Activated T-cell treated with anti-CD3 and anti-CD28 coated beads for 48 hours (primary cell): ENCODE measurements around the gene REL.
"Not testable (repeated sequence)": the region's sequence is repeated elsewhere in the genome, so short reads cannot be mapped to it uniquely, and the experiment has no call there.

ENCODE experiments used
- DNase-seq: peaks from one replicate; pipeline ENCODE4 v3.0.0-alpha.2; 2020; ENCODE audit warnings: low read depth

Gene REL

DNA sequence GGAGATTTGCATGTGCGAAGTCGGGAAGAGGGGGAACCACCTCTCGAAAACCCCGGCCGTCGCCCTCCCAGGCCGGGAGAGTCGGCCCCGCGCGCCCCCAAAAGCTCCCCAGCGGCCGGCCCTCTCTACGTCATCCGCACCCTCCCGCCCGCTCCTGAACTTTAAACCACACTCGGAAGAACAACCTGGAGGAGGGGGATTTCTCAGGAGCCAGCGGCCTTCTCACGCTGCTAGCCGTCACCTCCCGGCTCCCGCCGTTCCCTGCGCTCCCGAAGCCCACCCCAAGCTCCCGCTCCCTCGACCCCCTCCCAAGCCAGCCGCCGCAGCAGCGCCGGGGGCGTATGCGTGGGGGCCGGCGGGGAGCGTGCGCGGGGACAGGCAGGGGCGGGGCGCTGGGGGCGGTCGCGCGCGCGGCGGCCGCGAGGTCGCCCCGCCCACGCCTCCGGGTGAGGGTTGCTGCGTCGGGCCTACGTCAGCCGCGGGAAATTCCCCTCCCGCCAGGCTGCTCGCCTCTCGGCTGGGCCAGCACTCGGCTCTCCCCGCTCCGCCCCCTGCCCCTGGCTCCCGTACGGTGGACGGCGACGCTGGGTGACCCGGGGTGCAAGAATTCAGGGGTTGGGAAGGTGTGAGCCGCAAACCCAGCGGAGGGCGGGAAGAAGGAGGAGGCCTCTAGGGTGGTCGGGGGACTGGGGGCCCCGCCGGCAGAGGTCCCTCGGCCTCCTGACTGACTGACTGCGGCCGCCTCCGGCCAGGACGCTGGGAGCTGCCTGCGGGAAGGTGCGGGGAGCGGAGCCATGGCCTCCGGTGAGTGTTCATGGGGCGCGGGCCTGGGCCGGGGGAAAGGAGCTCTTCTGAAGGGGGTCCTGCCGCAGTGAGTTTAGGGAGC is at the start of gene REL:
TSS of gene REL (plus strand) at position 528 of the 886 bp plus-strand sequence. CDS start at position 795, 267 bp downstream.
- peak; percentile 92 for DNase-seq

DNA sequence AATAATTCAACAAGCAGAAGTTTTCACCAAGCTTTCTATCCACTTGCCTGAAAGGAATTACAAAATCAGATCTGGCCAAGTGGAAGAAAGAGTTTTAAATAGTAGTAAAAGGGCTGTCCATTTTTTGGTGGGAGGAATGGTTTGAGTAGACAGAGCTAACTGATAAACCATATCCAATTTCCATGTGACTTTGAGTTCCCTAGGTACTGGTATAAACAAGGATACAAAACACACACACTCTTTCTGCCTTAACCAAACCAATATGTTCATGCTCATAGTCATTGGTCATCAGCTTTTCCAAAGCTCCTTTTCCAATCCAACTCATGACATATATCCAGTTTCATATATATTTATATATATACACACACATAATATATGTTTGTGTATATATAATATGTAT is 49.5 kb upstream of the REL start:
- DNase-seq = no peak

DNA sequence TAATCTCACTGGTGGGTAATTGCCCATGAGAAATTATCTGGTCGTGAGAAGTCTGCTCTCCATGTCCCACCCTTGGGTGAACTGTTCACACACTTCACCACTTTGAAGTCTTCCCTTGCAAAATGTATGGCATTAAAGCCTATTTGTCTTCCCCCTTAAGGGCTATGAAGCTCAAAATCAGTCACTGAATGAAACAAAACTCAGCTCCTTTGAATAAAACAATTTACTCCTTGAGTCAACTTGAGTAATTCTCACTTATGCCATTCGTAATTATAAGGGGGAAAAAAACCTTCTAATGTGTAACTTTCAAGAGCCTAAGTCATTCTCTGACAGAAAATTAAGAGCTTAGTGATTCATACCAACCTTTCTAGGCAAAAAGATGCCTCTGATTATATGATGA is 48.8 kb upstream of the REL start:
- DNase-seq = no peak

DNA sequence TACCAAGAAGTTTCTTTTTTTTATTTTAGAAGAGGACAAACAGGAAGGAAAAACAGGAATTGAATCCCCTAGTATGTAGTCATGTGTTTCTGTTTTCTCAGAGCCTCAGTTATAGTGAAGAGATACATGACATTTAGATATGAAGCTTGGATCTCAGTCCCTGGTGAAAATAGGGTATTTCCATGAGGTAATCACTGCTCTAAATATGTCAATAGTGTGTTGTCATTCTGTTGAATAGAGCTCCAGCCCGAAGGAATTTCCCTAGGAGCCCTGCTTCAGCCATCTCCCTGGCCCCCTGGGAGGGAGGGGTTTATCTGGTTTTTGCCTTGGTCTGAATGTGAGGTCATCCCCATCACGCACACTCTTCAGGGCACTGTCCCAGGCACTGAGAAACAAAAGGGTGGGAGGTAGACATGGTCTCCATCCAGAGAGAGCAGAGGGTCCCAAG is 47.1 kb upstream of the REL start:
- no peak for DNase-seq

DNA sequence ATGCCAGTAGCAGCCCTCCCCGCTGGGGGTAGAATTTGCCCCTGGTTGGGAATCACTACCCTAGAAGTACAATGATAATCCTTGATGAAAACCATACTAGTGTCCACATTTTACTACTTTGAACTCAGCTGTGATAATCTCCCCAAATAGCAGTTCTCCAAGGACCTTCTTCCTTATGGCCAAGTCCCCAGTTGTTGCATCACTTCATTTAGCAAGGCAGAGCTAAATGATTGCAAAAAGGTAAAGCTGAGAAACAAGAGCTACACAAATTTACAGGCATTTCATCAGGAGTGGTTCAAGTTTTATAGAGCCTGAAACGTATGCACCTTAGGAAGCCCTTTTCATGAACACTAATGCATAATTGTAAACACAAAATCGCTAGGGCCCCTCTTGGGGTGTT is 44.9 kb upstream of the REL start:
- no peak for DNase-seq

DNA sequence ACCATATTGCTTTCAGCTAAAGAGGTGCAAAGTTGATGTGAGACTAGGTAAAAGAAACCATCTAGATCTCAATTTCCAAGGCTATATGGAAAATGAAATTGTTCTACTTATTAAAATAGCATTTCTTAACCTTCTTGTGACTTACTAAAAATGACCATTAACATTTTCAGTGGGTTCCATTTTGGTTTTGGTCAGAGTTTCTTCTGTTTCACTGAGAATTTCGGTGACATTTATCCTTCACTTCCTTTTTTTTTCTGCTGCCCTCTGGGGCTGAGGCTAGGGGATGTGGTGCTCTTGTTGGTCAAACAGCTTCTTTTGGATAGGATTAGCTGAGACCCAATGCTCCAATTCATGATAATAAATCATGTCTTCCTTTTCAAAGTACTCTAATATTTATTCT is 44.3 kb upstream of the REL start:
- no peak for DNase-seq

DNA sequence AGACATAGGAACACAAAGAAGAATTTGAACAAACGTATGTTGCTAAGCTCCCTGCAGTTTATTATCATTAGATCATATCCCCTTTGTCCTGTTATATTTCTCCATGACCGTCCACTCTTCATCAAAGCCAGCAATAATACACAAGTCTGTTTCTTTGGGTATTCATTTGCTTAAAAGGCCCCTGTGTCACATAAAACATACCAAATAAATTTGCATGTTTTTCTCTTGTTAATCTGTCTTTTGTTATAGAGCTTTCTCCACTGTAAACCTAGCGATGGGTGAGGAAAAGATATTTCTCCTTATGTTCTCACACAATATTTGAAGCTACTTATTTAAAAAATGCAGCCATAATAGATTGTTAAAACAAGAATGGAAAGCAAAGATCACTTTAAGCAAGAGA is 42.9 kb upstream of the REL start:
- DNase-seq = no peak

DNA sequence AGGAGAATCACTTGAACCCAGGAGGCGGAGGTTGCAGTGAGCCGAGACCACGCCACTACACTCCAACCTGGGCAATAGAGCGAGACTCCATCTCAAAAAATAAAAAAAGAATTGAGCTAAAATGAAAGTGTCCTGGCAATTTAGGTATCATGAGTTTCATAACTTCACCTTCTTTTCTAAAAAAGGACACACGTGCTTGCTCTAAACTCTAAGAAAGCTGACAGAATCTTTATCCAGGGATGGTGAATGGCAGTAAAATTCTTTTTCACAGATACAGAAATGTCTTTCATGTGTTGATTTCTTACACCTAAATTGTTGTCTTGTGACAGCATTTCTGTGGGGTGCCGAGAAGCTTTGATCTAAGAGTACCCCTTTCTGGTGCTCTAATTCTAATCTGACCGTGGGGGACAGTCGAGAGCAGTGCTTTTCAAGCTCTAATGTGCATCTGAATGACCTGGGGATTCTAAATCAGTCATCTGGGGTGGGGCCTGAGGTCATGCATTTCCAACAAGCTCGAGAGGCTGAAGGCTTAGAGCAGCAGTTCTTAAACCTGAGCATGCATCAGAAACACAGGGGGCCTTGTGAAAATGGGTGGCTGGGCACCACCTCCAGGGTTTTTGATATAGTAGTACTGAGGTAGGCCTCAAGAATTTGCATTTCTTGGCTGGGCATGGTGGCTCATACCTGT is 42.1 kb upstream of the REL start:
- DNase-seq = no peak

DNA sequence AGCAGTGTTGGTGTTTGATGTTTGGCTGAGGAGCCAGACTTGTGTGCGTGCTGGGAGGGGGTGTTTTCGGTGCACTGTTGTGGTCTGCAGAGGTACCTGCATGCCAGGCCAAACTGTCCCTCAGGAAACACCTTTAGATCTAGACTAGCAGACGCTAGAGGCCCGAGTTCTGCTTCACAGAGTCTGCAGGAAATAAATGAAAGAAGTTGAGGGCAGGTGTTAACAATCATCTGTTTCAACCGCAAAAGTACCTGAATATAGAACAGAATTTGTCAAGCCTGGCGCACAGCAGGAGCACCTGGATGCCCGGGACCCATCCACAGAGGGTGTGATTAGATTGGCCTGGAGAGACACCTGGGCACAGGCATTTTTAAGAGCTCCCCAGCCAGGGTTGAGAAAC is 40.5 kb upstream of the REL start:
- DNase-seq = no peak

DNA sequence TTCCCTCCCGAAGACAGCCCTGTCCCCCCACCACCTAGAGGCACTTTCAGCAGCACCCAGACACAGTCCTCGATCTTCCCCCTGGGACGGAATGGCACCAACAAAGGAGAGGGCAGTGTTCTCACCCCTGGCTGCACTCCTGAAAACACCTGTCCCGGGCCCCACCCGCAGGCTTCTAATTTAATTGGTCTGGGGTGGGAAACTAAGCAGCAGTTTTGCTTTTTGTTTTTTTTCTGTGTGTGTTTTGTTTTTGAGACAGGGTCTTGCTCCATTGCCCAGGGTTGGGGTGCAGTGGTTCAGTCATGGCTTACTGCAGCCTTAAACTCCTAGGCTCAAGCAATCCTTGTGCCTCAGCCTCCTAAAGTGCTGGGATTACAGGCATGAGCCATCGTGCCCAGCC is 38.4 kb upstream of the REL start:
- DNase-seq = no peak

DNA sequence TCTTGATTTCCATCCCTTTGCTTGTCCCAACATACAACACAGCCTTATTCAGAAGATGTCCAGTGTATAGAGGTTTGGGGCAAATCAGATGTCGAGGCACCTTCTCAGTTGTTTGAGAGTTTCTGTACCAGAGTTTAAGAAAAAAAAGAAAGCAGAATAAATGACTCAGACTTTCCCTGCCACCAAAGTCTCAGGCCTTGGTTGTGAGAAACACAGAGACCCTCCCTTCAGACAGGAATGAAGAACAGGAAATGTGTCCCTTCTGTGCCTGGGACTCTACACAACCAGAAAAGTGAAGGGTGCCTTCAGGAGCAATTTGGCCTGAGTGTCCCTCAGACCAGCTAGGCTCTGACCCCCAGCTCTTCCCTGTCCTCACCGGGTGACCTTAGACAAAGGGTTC is 37.3 kb upstream of the REL start:
- no peak for DNase-seq

DNA sequence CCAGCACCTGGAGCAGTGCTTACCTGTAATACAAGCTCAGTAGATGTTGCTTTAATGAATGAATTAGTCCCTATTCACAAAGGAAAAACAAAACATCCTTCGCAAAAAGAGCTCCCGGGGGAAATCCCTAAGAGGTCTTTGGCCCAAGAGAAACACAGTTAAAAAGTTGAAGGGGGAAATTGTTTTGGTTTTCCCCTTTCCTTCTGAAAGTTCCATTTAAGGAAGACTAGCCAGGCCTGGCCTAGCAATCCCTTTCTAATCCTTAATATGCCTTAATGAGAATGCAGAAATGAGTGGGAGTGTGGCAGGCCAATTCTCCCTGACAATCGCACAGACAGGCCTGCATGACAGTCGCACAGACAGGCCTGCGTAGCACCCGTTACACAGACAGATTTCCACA is 33.5 kb upstream of the REL start:
- no peak for DNase-seq

DNA sequence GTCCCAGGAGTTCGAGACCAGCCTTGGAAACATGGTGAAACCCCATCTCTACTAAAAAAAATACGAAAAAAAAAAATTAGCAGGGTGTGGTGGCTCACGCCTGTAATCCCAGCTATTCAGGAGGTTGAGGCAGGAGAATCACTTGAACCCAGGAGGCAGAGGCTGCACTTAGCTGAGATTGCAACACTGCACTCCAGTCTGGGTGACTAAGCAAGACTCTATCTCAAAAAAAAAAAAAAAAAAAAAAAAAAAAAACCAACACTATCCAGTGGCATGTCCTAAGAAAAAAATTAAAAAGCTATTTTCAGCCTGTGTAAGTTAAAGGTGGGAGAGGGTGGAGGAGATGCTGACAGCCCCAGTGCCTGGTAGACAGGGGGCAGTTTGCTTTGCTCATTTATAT is 32.2 kb upstream of the REL start:
- DNase-seq = no peak

DNA sequence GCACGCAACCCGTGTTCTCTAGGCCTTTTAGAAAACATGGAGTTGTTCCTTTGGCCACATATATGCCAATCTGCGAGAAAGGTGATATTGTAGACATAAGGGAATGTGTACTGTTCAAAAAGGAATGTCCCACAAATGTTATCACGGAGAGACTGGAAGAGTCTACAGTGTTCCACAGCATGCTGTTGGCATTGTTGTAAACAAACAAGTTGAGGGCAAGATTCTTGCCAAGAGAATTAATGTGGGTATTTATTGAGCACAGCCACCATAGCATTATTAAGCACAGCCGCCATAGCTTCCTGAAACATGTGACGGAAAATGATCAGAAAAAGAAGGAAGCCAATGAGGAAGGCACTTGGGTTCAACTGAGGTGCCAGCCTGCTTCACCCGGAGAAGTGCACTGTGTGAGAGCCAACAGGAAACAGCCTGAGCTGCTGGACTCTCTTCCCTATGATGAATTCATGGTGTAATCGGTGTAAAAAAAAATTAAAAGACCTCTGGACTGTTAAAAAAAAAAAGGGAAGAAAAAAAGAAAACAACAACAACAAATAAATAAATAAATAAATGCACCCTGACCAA is 29.0 kb upstream of the REL start:
- no peak for DNase-seq

DNA sequence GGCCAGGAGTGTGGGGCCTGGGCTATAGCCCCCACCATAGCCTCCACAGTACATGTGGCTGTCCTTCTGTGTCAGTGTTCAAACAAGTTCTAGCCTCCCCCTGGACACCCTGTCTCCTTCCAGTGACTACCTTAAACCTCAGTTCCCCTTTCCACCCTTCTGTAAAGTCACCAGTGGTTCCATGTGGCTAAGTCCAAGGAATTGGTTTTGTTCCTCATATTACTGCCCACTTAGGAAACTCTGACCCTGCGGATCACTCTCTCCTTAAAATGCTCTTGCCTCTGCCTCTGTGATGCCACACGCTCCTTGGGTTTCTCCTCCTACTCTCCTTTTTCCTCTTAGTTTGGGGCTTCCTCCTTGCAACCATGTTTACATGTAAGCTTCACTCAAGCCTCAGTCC is 27.8 kb upstream of the REL start:
- no peak for DNase-seq

DNA sequence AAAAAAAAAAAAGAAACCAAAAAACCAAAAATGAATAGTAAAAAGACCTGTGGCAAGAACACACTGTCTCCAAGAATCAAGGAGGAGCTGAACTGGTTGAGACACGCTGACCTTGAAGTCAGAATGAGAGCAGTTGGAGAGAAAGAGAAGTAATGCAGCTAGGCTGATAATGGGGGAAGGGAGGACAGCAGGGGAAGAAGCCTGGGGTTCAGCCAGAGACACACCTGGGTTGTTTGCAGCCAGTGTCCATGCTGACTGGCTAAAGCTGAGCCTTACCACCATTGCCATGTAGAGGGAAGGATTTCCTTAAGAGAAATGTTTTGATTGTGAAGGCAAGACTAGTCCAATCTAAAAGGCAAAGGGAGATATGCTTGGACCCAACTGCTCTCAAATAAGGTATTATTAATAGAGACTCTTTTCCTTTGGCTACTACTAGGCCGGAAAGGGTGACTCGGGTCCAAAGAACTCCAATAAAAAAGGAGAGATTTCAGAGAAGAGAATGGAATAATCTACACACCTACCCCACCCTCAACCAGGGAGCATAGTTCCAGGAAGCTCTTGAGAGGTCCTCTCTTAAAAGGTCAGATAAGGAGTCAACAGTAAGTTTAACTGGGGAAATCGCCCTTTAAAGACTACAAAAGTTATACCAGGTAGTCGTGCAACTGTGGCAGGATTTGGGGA is 25.2 kb upstream of the REL start:
- DNase-seq = no peak

DNA sequence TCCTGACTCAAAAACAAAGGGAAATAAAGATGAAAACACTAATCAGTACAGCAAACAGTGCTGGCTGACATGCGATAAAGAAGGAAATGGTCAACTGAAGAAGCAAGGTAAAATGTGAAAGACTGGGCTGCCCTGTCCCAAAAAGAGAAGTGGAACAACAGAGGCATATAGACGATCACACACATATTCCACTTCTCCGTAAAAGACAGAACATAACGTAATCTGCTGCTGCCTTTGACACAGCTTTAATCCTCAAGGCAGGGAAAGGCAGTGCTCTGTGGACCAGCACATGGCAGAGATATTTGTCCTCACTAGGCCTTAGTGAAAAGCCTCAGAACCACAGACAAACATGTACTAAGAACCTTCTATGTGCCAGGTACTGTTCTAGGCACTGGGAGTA is 24.3 kb upstream of the REL start:
- DNase-seq = no peak

DNA sequence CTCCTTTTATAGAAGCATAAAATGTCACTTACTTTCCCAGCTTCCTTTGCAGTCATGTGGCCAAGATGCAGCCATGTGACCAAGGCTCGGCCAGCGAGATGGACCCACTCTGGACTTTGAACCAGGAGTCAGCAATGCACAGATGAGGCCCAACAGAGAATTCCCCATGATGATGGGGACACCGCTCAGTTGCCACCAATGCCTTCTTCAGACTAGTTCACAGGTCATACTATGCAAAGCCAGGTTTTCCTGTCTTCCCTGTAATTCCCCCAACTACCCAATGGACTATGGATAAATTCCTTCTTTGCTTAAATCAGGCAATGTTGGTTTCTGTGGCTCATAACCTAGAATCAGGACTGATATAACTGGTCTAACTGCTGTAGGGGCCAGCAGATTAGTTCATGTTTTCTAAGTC is 22.5 kb upstream of the REL start:
- no peak for DNase-seq

DNA sequence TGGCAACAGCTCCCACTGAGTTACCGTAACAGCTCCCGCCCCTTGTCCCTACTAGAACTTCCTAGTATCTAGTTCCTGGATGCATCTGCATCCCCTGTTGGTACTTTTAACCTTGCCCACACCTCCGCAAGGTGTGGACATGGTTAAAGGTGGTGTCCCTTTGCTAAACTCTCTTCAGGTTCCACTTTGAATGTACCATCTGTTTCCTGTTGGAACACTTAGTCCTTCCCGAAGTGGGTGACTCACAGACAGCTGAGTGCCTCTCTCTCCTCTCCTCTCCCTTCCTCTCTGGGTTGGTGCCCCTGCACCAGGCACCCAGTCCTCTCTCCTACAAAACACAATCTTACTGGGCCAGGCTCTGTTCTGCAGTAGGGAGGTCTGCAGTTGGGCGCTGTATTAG is 19.6 kb upstream of the REL start:
- DNase-seq = no peak

DNA sequence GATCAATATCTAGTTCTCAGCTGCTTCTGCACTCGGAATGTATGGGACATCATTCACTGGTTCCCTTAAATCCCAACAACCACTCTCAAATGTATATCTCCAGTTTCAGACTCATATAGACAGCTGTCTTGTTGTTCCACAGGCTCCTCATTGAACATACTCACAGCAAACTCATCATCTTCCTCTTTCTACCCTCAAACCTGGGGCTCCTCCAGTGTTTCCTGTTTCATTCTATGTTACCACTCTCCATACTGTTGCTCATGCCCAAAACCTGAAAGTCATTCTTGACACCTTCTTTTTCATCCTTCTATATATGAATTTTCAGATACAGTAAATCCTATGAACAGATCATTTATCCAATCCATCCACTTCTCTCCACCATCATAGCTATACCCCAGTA is 18.7 kb upstream of the REL start:
- no peak for DNase-seq

DNA sequence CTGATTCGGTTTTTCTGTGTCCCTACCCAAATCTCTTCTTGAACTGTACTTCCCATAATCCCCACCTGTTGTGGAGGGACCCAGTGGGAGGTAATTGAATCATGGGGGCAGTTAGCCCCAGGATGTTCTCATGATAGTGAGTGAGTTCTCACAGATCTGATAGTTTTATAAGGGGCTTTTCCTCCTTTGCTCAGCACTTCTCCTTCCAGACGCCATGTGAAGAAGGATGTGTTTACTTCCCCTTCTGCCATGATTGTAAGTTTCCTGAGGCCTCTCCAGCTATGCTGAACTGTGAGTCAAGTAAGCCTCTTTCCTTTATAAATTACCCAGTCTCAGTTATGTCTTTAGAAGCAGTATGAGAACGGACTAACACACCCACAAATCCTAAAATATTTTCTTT is 16.0 kb upstream of the REL start:
- DNase-seq = not testable (repeated sequence)

DNA sequence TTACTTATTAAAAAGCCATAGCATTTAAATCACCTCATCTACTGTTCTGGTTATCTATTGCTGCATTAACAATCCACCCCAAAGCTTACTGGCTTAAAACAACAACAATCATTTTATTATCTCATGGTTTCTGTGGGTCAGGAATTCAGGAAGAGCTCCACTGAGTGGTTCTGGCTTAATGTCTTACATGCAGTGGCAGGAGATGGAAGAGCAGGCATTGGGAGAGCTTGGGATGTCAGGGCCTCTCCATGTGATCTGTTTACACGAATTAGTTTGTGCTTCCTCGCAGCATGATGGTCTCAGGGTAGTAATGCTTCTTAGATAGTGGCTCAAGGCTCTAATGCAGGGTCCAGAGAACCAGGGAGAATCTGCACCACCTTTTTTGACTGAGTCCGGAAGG is 14.4 kb upstream of the REL start:
- no peak for DNase-seq

DNA sequence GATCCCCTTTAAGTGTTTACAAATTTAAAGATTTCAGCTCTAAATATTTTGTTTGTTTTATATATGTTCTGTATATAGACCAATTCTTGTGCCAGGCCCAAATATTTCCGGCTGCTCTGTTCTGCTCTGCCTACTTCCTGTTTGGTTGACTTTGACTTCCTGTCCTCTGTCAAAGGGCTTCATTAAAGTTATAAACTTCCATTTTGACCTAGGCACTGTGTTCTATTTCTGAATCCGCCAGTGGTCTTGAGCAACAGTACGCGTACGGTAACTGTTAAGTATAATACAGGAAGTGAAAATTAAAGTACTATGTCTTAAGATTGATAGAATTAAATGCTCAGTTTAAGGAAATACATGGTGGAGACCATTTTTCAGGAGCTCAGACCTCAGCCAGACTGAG is 13.5 kb upstream of the REL start:
- DNase-seq = no peak
